IMR-90 (cell line): Measurements from ENCODE around the gene PTAR1. TPM values are rescaled to one million over a fixed set of nuclear protein-coding genes. Genes with fewer than 3 reads are reported as not detected.
A peak's percentile ranks its signal among the peaks of the same experiment; 100 is the strongest.

ENCODE experiments used
- ATAC-seq: fragments of 200-7000 bp; cut with Tn5 transposase; 2 replicates; pipeline ENCODE4 v1.9.1; 2020; ENCODE audit warnings: low read depth, mild to moderate bottlenecking, moderate library complexity
- BruUV-seq: library from RNA; stranded (reverse); fragments of 400-500 nt; replicated peaks from 2 replicates; lab custom pipeline; 2021; lab: Mats Ljungman, UMichigan
- CTCF ChIA-PET: fragments of 300-600 bp; formaldehyde crosslinking; extraction: SDS; loops from one replicate; lab custom pipeline; 2021; ENCODE audit warnings: antibody characterized with exemption; lab: Yijun Ruan, JAX
- POLR2A ChIA-PET: fragments of 300-600 bp; sonication (Branson Sonifier 250); formaldehyde crosslinking; loops from one replicate; lab custom pipeline; 2022; ENCODE audit warnings: antibody characterized with exemption; ENCODE audit not compliant: unreplicated experiment; lab: Charles Lee
- DNase-seq: peaks from one replicate; pipeline ENCODE4 v3.0.0; 2013
- H2AFZ ChIP-seq: replicated peaks from 2 replicates; pipeline ENCODE3; 2013; ENCODE audit warnings: low read length, mild to moderate bottlenecking; ENCODE audit not compliant: poor library complexity
- H2AK5ac ChIP-seq: 2 replicates; pipeline ENCODE4 v1.6.1; 2013; ENCODE audit warnings: low read depth, low read length, inconsistent platforms
- H2AK9ac ChIP-seq: replicated peaks from 2 replicates; pipeline ENCODE3; 2013; ENCODE audit warnings: mild to moderate bottlenecking, low read depth, low read length, moderate library complexity; ENCODE audit not compliant: poor library complexity
- H2BK120ac ChIP-seq: 2 replicates; pipeline ENCODE4 v1.6.1; 2013; ENCODE audit warnings: low read depth, low read length, inconsistent platforms
- H2BK15ac ChIP-seq: 3 replicates; pipeline ENCODE4 v1.6.1; 2013; ENCODE audit warnings: low read depth, low read length, inconsistent platforms
- H2BK20ac ChIP-seq: 2 replicates; pipeline ENCODE4 v1.6.1; 2013; ENCODE audit warnings: low read depth, mild to moderate bottlenecking, inconsistent platforms, low read length, moderate library complexity
- H2BK5ac ChIP-seq: 2 replicates; pipeline ENCODE4 v1.6.1; 2013; ENCODE audit warnings: mild to moderate bottlenecking, low read depth, low read length, inconsistent platforms; ENCODE audit not compliant: poor library complexity, severe bottlenecking
- H3K14ac ChIP-seq: replicated peaks from 2 replicates; pipeline ENCODE4 v1.6.1; 2013; ENCODE audit warnings: low read depth, low read length, inconsistent platforms
- H3K18ac ChIP-seq: 2 replicates; pipeline ENCODE4 v1.6.1; 2013; ENCODE audit warnings: low read depth, low read length, control low read depth
- H3K23ac ChIP-seq: 2 replicates; pipeline ENCODE4 v1.6.1; 2013; ENCODE audit warnings: low read depth, low read length, inconsistent platforms
- H3K27ac ChIP-seq: 2 replicates; pipeline ENCODE4 v1.5.1; 2013; ENCODE audit warnings: mild to moderate bottlenecking, control low read depth, low read length; ENCODE audit not compliant: insufficient read depth
- H3K27me3 ChIP-seq: 2 replicates; pipeline ENCODE4 v1.6.1; 2013; ENCODE audit warnings: low read length; ENCODE audit not compliant: control insufficient read depth, insufficient read depth
- H3K36me3 ChIP-seq: 2 replicates; pipeline ENCODE4 v1.6.1; 2013; ENCODE audit warnings: low read length, mixed read lengths; ENCODE audit not compliant: control insufficient read depth, insufficient read depth
- H3K4ac ChIP-seq: 2 replicates; pipeline ENCODE4 v1.6.1; 2013; ENCODE audit warnings: low read depth, low read length, inconsistent platforms
- H3K4me1 ChIP-seq: 2 replicates; pipeline ENCODE4 v1.6.1; 2013; ENCODE audit warnings: low read length, mixed read lengths; ENCODE audit not compliant: control insufficient read depth, insufficient read depth
- H3K4me2 ChIP-seq: 2 replicates; pipeline ENCODE4 v1.6.1; 2013; ENCODE audit warnings: low read depth, mild to moderate bottlenecking, control low read depth, low read length, moderate library complexity
- H3K4me3 ChIP-seq: 2 replicates; pipeline ENCODE4 v1.5.1; 2013; ENCODE audit warnings: low read depth, mild to moderate bottlenecking, control low read depth, low read length, moderate library complexity; ENCODE audit not compliant: insufficient read depth
- H3K56ac ChIP-seq: 2 replicates; pipeline ENCODE4 v1.6.1; 2013; ENCODE audit warnings: low read length, inconsistent platforms; ENCODE audit not compliant: insufficient read depth; ENCODE audit errors: extremely low read depth
- H3K79me1 ChIP-seq, 2 experiments: 2 replicates each; pipeline ENCODE4 v1.6.1; 2013; ENCODE audit warnings: low read length in 2 of 2, inconsistent platforms in 1 of 2, low read depth in 1 of 2
- H3K9ac ChIP-seq: 2 replicates; pipeline ENCODE4 v1.6.1; 2013; ENCODE audit warnings: low read depth, low read length, control low read depth
- H3K9me1 ChIP-seq: 2 replicates; pipeline ENCODE4 v1.6.1; 2013; ENCODE audit warnings: low read length, inconsistent platforms; ENCODE audit not compliant: insufficient read depth
- H3K9me3 ChIP-seq: 2 replicates; pipeline ENCODE4 v1.6.1; 2013; ENCODE audit warnings: low read length; ENCODE audit not compliant: control insufficient read depth, insufficient read depth
- H4K20me1 ChIP-seq: 2 replicates; pipeline ENCODE4 v1.6.1; 2013; ENCODE audit warnings: low read length, inconsistent platforms; ENCODE audit not compliant: insufficient read depth
- H4K5ac ChIP-seq: 2 replicates; pipeline ENCODE4 v1.6.1; 2013; ENCODE audit warnings: mild to moderate bottlenecking, low read depth, low read length, control low read depth
- H4K8ac ChIP-seq, 2 experiments: 2 replicates each; pipeline ENCODE4 v1.6.1; 2013; ENCODE audit warnings: low read depth in 2 of 2, low read length in 2 of 2, control low read depth in 1 of 2, inconsistent platforms in 1 of 2
- H4K91ac ChIP-seq: 2 replicates; pipeline ENCODE4 v1.6.1; 2013; ENCODE audit warnings: low read depth, low read length, inconsistent platforms; ENCODE audit not compliant: insufficient read depth
- BHLHE40 ChIP-seq: fragments of 150-350 bp; IDR thresholded peaks from 2 replicates; pipeline ENCODE4 v1.6.1; 2016; ENCODE audit warnings: mild to moderate bottlenecking, low read depth, low read length
- CEBPB ChIP-seq: IDR thresholded peaks from 2 replicates; pipeline ENCODE4 v1.6.1; 2012; ENCODE audit warnings: low read depth, low read length, improper control_type of control experiment
- CHD1 ChIP-seq: IDR thresholded peaks from 2 replicates; pipeline ENCODE4 v1.6.1; 2012; ENCODE audit warnings: low read depth, low read length, improper control_type of control experiment
- FOS ChIP-seq: fragments of 150-350 bp; IDR thresholded peaks from 2 replicates; pipeline ENCODE4 v1.6.1; 2016; ENCODE audit warnings: low read depth, low read length
- MAFK ChIP-seq: IDR thresholded peaks from 2 replicates; pipeline ENCODE4 v1.6.1; 2012; ENCODE audit warnings: low read depth, low read length, improper control_type of control experiment
- MXI1 ChIP-seq: IDR thresholded peaks from 2 replicates; pipeline ENCODE4 v1.6.1; 2012; ENCODE audit warnings: low read depth, mild to moderate bottlenecking, low read length, moderate library complexity, borderline replicate concordance
- NFE2L2 ChIP-seq: fragments of 150-350 bp; IDR thresholded peaks from 2 replicates; pipeline ENCODE4 v1.6.1; 2016; ENCODE audit warnings: low read depth, mild to moderate bottlenecking, low read length
- RAD21 ChIP-seq: IDR thresholded peaks from 2 replicates; pipeline ENCODE4 v1.6.1; 2012; ENCODE audit warnings: low read length, improper control_type of control experiment
- RCOR1 ChIP-seq: IDR thresholded peaks from 2 replicates; pipeline ENCODE4 v1.6.1; 2012; ENCODE audit warnings: mild to moderate bottlenecking, low read length, improper control_type of control experiment; ENCODE audit not compliant: insufficient replicate concordance
- WGBS, 2 experiments: methylation state at CpG; one replicate each; pipeline versions ENCODE4 v1.1.5 to v1.1.7; 2013; ENCODE audit warnings: missing lambda C conversion rate in 2 of 2; ENCODE audit not compliant: insufficient read length in 1 of 2; ENCODE audit errors: extremely low coverage in 2 of 2; 5-methylcytosine and 5-hydroxymethylcytosine counted together
- dilution Hi-C: fragments of 300-500 bp; cut with HindIII; formaldehyde crosslinking; loops from one replicate; pipeline ENCODE4 v1.14.3; 2018; ENCODE audit warnings: low sequenced_read_pairs; ENCODE audit not compliant: unreplicated experiment
- in situ Hi-C: fragments of 300-500 bp; cut with MboI; formaldehyde crosslinking; loops from 3 replicates; pipeline ENCODE4 v1.14.3; 2019; ENCODE audit warnings: low sequenced_read_pairs, inconsistent platforms, mixed read lengths
- intact Hi-C: fragments of 100-400 bp; cut with micrococcal nuclease; formaldehyde crosslinking; loops from 2 replicates; pipeline ENCODE4 v1.10.0; 2022
- polyA plus RNA-seq, 3 experiments: library from polyadenylated mRNA; depleted of rRNA; stranded (reverse); fragments of >200 nt; gene quantifications; 2 replicates each; pipeline ENCODE4 v1.2.3, GENCODE V29; 2012; ENCODE audit warnings: low replicate concordance in 1 of 3
- total RNA-seq: library from RNA; depleted of rRNA; stranded (reverse); fragments of >200 nt; gene quantifications from 2 replicates; pipeline ENCODE4 v1.2.3, GENCODE V29; 2012
- TF ChIP-seq, protein P1 (sequence below): fragments of 150-350 bp; IDR thresholded peaks from 2 replicates; pipeline ENCODE4 v1.6.1; 2016; ENCODE audit warnings: low read depth, mild to moderate bottlenecking, low read length, moderate library complexity, borderline replicate concordance
- TF ChIP-seq, protein P2 (sequence below): conservative IDR thresholded peaks from 2 replicates; pipeline ENCODE4 v1.5.1; 2012; ENCODE audit warnings: mild to moderate bottlenecking, low read depth, low read length, improper control_type of control experiment

The PTAR1 gene
- total and polyA plus RNA-seq, 2 of the 4 experiments (the other 2 are of a cell fraction) = 10.6 to 110 TPM

DNA sequence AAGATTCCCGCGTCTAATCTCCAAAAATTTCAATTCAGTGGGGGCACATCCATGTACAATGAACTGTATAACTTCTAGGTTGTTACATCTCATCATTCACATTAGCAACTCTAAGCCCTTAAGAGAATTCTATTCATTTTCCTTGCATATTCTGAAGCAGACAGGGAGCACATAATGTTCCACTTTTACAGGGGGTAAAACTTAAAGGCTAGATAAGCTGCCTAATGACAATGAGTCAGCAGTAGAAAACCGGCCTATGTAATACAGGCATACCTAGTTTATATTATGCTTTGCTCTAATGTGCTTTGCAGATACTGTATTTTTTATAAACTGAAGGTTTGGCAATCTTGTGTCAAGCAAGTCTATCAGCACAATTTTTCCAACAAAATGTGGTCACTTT is 40.4 kb downstream of the PTAR1 start:
- Histone ChIP-seq H3K27ac (peak overlapping the region; percentile 53; the same call in 1 of the 2 replicates), H3K14ac (no peak overlapping the region), H2BK15ac (no peak overlapping the region), H3K18ac (peak overlapping the region; percentile 82; the same call in 1 of the 2 replicates), H3K4me3 (no peak overlapping the region), H3K9me1 (peaks cover 7% of the 10 kb centered on the region; the same call in 1 of the 2 replicates), H4K8ac (no peak overlapping the region), H3K56ac (no peak overlapping the region), H3K79me1 (peaks cover 0 to 18% of the 10 kb centered on the region in 2 experiments; a peak in 2 of 4 replicates), H3K4ac (no peak overlapping the region), H4K5ac (no peak overlapping the region; the same call in 1 of the 2 replicates), H2BK5ac (peak overlapping the region; percentile 73), H2AK5ac (no peak overlapping the region), H3K9me3 (no peaks in the 10 kb centered on the region; the same call in 1 of the 2 replicates), H2BK120ac (no peak overlapping the region), H2AFZ (no peak overlapping the region), H2AK9ac (no peak overlapping the region), H3K27me3 (no peaks in the 10 kb centered on the region), H3K4me2 (peak overlapping the region; percentile 5; the same call in 1 of the 2 replicates), H3K9ac (no peak overlapping the region), H2BK20ac (no peak overlapping the region), H3K23ac (no peak overlapping the region), H3K36me3 (peaks cover 13% of the 10 kb centered on the region), H4K20me1 (no peaks in the 10 kb centered on the region), H4K91ac (no peak overlapping the region), H3K4me1 (peaks cover 4% of the 10 kb centered on the region)
- POLR2A ChIA-PET = no interaction called here
- WGBS, 2 experiments = no CpG with 5 or more reads among the region's 3 CpGs
- CTCF ChIA-PET = no interaction called here
- peak; percentile 73 for DNase-seq
- BruUV-seq = no TSS peak
- intact Hi-C loops (no loop called here), dilution Hi-C loops (no loop called here), in situ Hi-C loops (no loop called here)
- ATAC-seq = peak; percentile 73
- TF ChIP-seq BHLHE40 (no peak), CHD1 (no peak), CEBPB (0 out of 2 replicates have a peak, but pooled peaks have one; percentile 5), NFE2L2 (peak; percentile 75; the same call in 1 of the 2 replicates), MAFK (0 out of 2 replicates have a peak, but pooled peaks have one; percentile 11), FOS (peak; percentile 33; the same call in 1 of the 2 replicates), MXI1 (no peak), RCOR1 (no peak), RAD21 (no peak)
- TF ChIP-seq, protein P1, sequence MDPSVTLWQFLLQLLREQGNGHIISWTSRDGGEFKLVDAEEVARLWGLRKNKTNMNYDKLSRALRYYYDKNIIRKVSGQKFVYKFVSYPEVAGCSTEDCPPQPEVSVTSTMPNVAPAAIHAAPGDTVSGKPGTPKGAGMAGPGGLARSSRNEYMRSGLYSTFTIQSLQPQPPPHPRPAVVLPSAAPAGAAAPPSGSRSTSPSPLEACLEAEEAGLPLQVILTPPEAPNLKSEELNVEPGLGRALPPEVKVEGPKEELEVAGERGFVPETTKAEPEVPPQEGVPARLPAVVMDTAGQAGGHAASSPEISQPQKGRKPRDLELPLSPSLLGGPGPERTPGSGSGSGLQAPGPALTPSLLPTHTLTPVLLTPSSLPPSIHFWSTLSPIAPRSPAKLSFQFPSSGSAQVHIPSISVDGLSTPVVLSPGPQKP = no peak
- TF ChIP-seq, protein P2, sequence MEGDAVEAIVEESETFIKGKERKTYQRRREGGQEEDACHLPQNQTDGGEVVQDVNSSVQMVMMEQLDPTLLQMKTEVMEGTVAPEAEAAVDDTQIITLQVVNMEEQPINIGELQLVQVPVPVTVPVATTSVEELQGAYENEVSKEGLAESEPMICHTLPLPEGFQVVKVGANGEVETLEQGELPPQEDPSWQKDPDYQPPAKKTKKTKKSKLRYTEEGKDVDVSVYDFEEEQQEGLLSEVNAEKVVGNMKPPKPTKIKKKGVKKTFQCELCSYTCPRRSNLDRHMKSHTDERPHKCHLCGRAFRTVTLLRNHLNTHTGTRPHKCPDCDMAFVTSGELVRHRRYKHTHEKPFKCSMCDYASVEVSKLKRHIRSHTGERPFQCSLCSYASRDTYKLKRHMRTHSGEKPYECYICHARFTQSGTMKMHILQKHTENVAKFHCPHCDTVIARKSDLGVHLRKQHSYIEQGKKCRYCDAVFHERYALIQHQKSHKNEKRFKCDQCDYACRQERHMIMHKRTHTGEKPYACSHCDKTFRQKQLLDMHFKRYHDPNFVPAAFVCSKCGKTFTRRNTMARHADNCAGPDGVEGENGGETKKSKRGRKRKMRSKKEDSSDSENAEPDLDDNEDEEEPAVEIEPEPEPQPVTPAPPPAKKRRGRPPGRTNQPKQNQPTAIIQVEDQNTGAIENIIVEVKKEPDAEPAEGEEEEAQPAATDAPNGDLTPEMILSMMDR = no peak
